GM20431 (cell line): ENCODE measurements around the gene GALNT15.

ENCODE experiments used
- in situ Hi-C: fragments of 300-500 bp; cut with MseI, MboI; formaldehyde crosslinking; loops from one replicate; pipeline ENCODE4 v1.15.0; 2020; ENCODE audit warnings: low sequenced_read_pairs; ENCODE audit not compliant: unreplicated experiment

GALNT15 gene

GRCh38 chr3:16174389-16174788, at the start of gene GALNT15:
TSS of gene GALNT15 (plus strand) at chr3:16174680. CDS start at chr3:16175152, 472 bp downstream.
- in situ Hi-C loops = no loop called here

DNA sequence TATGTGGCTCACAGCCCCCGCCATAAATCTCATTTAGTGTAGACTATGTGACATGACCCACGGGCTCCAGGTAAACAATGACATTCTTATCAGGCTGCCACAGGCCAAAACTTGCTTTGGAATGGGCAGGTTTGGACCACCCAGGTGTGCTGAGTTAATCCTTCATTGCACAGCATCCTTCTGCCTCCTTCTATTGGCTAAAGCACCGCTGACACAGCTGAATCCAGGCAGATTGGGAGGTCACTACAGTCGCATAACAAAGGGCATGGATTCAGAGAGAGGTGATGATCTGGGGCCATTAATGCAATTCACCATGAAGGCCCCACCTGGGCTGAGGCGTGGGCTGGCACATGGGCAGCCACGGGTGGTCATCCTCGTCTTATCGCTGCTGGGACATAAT, 47.8 kb upstream of the GALNT15 start:
- in situ Hi-C loops = no loop called here

GRCh38 chr3:16127249-16127648, 47.2 kb upstream of the GALNT15 start:
- in situ Hi-C loops = no loop called here

DNA sequence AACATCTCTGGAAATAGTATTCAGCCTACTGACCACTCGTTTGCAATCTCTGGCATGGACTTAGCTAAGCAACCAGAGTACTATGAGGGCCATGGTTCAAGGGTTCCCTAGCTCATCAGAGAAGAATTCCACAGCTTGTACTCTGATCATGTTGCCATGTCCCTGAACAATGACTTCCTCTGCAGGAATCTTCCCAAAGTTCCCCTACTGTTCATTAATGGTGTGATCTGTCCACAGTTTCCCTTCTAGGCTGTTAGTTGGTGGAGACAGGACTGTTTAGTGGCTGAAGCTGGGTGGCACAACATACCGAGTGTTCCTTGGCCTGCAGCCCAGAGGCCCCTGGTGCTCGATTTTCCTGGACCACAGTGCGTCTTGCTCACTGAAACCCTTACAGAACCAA, 44.4 kb upstream of the GALNT15 start:
- in situ Hi-C loops = no loop called here

- in situ Hi-C loops = no loop called here
Measured at GRCh38 chr3:16132190-16132589, 42.3 kb upstream of the GALNT15 start.

DNA sequence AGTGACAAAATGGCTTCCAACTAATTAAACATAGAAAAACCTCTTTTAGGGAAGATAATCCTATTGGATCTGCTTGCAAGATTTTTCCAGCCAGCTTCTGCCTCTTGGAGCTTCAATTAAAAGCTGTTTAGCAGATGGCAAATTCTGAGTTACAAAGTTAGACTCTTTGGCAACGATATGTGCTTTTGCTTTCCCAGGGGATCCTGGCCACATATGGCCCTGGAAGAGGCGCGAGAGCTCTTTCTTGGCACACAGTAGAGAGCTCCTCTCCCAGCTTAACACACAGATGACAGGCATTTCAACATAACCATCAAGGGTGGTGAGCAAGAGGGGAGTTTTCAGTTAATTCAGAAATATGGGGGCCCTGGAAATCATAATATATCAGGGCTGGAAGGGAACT, 41.6 kb upstream of the GALNT15 start:
- in situ Hi-C loops = no loop called here

GRCh38 chr3:16134173-16134928, 40.1 kb upstream of the GALNT15 start:
- in situ Hi-C loops = no loop called here

- in situ Hi-C loops = no loop called here
Measured at GRCh38 chr3:16136055-16136454, 38.4 kb upstream of the GALNT15 start.

GRCh38 chr3:16137044-16137443, 37.4 kb upstream of the GALNT15 start:
- in situ Hi-C loops = no loop called here

- in situ Hi-C loops = no loop called here
Measured at GRCh38 chr3:16137977-16138376, 36.5 kb upstream of the GALNT15 start.

DNA sequence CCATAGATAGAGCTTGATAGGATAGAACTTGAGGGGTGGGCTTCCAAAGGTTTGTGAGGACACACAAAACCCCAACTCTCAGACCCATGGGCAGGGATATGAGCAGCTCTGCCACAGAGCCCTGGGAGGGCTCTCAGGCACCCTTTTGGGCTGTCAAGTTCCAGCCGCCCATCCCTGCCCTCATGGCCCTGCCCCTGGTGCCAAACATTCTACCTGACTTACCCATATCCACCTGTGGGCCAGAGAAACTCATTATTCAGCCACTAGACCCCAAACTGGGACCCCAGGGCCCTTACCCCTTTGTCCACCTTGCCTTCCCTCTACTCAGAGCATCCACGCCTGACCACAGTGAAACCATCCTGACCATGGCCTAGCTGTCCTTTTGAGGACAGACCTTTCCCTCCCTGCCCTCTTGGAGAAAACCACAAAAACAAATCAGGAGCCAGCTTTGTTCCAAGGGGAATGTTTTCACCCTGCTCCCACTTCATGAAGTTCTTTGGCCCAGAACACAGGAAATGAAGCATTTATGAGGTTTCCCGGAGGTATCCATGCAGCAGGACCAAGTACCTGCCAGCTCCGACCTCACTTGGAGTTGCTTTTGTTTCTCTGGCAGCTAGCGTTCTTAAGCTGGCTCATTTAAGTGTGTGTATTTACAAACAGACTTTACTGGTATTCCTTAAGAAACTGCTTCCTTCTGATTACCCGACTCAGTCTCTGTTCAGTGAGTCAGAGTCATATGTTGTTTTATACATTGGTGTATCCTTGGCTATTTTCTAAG, 34.2 kb upstream of the GALNT15 start:
- in situ Hi-C loops = no loop called here

DNA sequence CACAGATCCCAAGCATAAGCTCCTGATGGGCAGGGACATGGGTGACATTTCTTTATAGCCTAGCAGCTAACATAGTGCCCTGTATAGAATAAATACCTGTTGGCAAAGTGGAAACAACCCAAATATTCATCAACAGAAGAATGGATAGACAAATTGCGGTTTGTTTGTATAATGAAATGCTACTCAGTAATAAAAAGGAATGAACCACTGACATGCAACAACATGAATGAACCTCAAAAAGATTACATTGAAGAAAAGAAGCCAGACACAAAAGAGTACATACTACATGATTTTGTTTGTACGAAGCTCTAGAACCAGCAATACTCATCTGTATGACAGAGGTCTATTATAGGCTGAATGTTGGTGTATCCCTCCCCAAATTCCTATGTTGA, 33.6 kb upstream of the GALNT15 start:
- in situ Hi-C loops = no loop called here

GRCh38 chr3:16142350-16143025, 32.0 kb upstream of the GALNT15 start:
- in situ Hi-C loops = no loop called here

DNA sequence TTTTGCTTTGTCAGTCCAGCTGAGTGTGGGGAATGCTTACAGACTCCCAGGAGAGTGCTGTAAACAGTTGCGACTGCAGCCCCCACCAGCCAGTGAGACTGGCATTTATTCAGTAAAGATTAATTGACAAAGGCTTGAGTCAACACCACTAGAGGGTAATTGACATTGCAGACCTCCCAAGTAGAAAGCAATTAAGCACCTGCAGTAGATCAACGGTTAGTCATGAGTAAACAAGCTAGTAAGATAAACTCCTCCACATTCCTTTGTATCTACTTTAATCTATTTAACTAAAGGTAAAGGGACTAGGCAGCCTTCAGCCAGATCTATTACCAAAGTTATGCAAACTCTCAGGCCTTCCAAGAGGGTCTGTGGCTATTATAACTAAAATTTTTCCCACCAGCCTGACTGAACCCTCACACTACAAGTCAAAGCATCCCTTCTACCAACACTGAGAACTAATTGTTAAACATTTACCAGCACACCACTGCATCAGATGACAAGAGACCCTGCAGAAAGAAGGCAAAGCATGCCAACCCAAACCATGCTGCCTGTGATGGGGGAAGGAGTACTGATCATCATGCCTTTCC, 30.5 kb upstream of the GALNT15 start:
- in situ Hi-C loops = no loop called here

DNA sequence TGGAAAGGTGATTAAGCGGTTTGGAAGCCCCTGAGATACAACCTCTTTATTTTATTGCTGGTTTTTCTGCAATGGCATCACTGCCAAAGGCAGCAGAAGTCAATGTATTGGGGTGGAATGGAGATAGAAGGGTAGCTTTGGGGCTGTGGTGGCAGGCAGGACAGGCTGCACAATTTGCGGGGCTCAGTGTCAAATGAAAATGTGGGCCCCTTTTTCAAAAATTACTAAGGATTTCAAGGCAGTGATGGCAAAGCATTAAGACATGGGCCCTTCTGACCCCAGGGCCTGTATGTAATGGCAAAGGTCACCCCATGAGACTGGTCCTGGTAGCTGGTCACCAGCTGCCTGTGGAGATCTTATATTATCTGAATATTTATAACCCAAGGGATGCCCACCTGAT, 29.3 kb upstream of the GALNT15 start:
- in situ Hi-C loops = no loop called here

DNA sequence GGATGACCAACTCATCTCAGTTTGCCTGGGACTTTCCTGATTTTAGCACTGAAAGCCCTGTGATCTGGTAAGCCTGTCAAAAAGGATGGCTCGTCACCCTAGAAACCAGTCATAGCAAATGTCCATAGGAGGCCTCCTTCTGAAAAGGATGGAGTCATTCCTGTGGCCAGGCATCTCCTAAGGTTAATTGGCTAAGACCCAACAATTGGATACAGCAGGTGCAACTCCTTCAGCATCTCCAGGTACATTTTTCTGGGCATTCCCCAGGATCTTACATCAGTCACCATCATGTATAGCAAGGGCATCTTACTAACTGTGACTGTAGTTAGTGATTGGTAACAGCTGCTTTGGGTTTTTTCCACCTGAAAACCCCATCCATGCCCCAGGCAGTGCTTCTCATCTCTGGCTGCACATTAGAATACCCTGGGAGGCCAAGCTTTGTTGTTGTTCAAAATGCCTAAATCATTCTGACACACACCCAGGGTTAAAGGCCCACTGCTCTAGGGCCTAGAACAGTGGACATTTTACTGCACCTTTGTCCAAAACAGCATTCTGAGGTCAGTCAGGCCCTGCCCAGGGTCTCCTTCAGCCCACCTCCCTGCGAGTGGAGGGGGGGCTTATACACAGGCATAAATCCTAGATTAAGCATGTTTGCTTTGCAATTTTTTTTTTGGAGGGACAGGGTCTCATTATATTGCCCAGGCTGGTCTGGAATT, 28.3 kb upstream of the GALNT15 start:
- in situ Hi-C loops = no loop called here

DNA sequence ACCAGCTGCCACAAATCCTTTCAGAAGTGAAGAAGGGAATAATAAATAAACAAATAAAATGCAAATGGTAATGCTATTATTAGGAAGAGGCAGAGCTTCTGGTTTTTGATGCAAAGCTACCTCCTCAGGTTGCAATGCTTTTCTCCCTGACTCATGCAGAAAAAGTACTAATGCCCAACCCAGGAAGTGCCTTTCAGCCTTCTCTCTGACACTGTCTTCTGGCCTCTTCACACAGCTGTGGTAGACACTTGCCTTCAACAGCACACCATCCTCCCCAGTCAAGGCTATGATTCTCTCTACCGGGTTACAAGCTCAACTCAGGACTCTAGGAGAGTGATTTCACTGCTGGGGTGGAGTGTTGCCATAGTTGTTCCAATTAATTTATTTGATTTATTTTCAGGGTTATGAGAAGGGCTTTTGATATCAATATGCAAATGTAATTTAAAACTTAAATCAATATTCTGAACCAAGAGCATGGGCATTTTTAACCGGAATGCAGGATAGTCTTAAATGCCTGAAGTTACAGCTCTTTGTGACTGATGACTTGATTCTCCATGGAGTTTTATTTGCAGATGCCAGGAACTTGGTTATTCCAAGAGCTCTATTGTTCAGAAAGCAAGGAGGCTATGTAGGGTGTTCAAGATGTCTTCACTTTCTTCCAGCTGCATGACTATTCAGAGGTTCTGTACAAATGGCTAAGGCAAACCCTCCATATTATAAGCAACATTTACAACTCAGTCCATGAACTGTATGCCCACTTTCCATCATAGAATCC, 27.1 kb upstream of the GALNT15 start:
- in situ Hi-C loops = no loop called here

GRCh38 chr3:16148213-16148612, 26.3 kb upstream of the GALNT15 start:
- in situ Hi-C loops = no loop called here

- in situ Hi-C loops = no loop called here
Measured at GRCh38 chr3:16148783-16149182, 25.7 kb upstream of the GALNT15 start.
